Fibroblast of mammary gland (primary cell): ENCODE data around the gene OR2S2.
A peak's percentile ranks its signal among the peaks of the same experiment; 100 is the strongest.
"Not testable (repeated sequence)": the region's sequence is repeated elsewhere in the genome, so short reads cannot be mapped to it uniquely, and the experiment has no call there.

Experiments used
- DNase-seq: peaks from one replicate; pipeline ENCODE4 v3.0.0-alpha.2; 2010; ENCODE audit warnings: low read depth
- H3K4me3 ChIP-seq: 2 replicates; pipeline ENCODE4 v1.5.1; 2011; ENCODE audit warnings: low read depth, mild to moderate bottlenecking, low read length, moderate library complexity; ENCODE audit not compliant: control insufficient read depth
- CTCF ChIP-seq: conservative IDR thresholded peaks from 2 replicates; pipeline ENCODE4 v1.5.1; 2011; ENCODE audit warnings: low read depth, low read length, inconsistent platforms; ENCODE audit not compliant: control insufficient read depth, insufficient read depth

OR2S2 gene

GRCh38 chr9:35958104-35958837 lies at the start of gene OR2S2:
TSS of gene OR2S2 (minus strand) at chr9:35958154. CDS start at chr9:35958098, 56 bp downstream.
- H3K4me3 ChIP-seq = no peak within 1 kb of the TSS
- DNase-seq = no peak
- no peak for TF ChIP-seq CTCF

GRCh38 chr9:36007316-36007708 lies 49.4 kb upstream of the OR2S2 start:
- DNase-seq = no peak
- TF ChIP-seq CTCF = no peak
- no peak overlapping the region for H3K4me3 ChIP-seq

GRCh38 chr9:36006549-36007315 lies 48.8 kb upstream of the OR2S2 start:
- TF ChIP-seq CTCF = no peak
- no peak overlapping the region for H3K4me3 ChIP-seq
- no peak for DNase-seq

GRCh38 chr9:36005891-36006290 lies 47.9 kb upstream of the OR2S2 start:
- DNase-seq = no peak
- TF ChIP-seq CTCF = no peak
- no peak overlapping the region for H3K4me3 ChIP-seq

- H3K4me3 ChIP-seq = no peak overlapping the region
- no peak for DNase-seq
- no peak for TF ChIP-seq CTCF
Observed at GRCh38 chr9:35998333-35998732, 40.4 kb upstream of the OR2S2 start.

- H3K4me3 ChIP-seq, DNase-seq: not testable (repeated sequence)
Observed at GRCh38 chr9:35997016-35997415, 39.1 kb upstream of the OR2S2 start.

GRCh38 chr9:35996358-35996970 lies 38.5 kb upstream of the OR2S2 start:
- peak; percentile 49 for DNase-seq
- no peak overlapping the region for H3K4me3 ChIP-seq
- no peak for TF ChIP-seq CTCF
